ENCODE results near the gene AK5.
"Not testable (repeated sequence)": the region's sequence is repeated elsewhere in the genome, so short reads cannot be mapped to it uniquely, and the experiment has no call there.

The AK5 gene

DNA sequence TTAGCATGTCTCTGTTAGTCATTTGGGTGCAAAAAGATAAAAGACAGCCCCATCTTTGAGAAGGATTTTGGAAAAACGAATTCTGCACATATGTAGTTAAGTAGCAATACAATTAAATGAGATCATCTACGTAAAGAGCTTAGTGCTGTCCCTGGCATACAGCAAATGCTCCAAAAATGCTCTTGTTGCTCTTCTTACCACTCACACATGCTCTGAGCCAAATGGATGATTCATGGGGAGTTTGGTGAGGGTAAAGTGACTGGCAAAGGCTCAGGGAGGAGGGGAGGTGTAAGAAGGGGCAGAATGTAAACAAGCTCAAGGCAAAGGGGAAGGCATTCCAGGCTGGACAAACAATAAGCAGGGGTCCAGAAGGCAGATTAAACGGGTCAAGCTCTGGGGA lies 191.9 kb downstream of the AK5 start:
- DNase-seq (ENCODE audit: low spot score): no peak
- no peaks in the 10 kb centered on the region for H3K9me3 Mint-ChIP-seq
- no peaks in the 10 kb centered on the region for H3K4me1 Mint-ChIP-seq (ENCODE audit: low read depth)
- H3K27me3 Mint-ChIP-seq (ENCODE audit: low read depth): no peaks in the 10 kb centered on the region
- H3K36me3 Mint-ChIP-seq (ENCODE audit: low read depth): no peaks in the 10 kb centered on the region
- H3K27ac Mint-ChIP-seq: no peak overlapping the region
- no peak overlapping the region for H3K4me3 Mint-ChIP-seq

DNA sequence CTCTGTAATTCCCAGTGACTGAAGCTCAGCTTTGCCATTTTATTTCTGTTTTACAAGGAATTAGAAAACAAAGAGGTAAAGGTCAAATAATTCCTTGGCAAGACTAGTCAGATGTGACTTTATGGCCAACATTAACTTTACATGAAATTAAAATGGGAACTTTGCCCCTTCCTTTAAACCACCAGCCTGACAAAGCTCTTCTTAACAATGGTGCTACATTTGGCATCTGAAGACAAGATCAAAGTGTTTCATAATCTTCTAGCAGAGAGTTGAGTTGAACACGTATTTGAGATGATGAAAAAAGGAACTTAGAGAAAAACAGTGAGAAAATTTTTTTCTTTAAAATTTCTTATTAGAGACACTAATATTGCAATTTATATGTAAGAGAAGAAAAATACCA lies 193.8 kb downstream of the AK5 start:
- H3K36me3 Mint-ChIP-seq (ENCODE audit: low read depth): no peaks in the 10 kb centered on the region
- H3K9me3 Mint-ChIP-seq: no peaks in the 10 kb centered on the region
- no peak for DNase-seq (ENCODE audit: low spot score)
- no peak overlapping the region for H3K27ac Mint-ChIP-seq
- H3K4me3 Mint-ChIP-seq: no peak overlapping the region
- H3K27me3 Mint-ChIP-seq (ENCODE audit: low read depth): no peaks in the 10 kb centered on the region
- no peaks in the 10 kb centered on the region for H3K4me1 Mint-ChIP-seq (ENCODE audit: low read depth)

DNA sequence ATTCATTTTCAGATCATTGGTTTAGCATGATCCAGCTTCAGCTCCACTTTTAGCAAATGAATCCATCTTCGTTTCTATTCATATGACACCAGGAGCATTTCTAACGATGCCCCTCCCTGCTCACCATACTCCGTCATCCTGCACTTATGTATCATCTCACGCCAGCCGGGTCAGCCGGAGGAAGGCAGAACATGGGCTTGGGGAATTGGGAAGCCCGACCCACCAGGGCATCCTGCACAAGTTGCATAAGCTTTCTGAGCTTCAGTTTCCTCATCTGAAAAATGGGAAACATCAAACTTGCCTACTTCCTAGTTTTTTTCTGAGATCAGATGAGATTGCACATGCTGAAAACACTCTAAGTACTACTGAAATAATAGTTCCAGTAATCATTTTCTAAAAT lies 194.7 kb downstream of the AK5 start:
- DNase-seq (ENCODE audit: low spot score): no peak
- no peaks in the 10 kb centered on the region for H3K9me3 Mint-ChIP-seq

DNA sequence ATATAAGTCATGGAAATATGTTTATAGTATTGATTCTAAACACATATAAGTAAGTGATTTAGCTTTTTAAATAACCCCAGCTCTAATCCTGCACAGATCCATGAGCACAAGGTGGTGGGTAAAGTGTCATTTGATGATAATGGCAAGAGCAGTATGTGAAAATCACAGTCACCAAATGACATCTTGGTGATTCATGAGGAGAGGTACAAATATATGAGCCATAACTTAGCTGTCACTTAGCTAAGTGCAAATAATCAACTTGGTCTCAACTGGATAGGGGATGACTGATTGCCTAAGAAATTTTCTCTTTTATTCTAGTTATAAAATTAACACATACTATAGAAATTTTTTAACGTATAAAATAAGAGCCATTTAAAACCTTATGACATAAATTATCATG lies 202.5 kb downstream of the AK5 start:
- no peak for DNase-seq (ENCODE audit: low spot score)
- no peaks in the 10 kb centered on the region for H3K4me1 Mint-ChIP-seq (ENCODE audit: low read depth)
- H3K27ac Mint-ChIP-seq: no peak overlapping the region
- H3K9me3 Mint-ChIP-seq: no peaks in the 10 kb centered on the region
- H3K4me3 Mint-ChIP-seq: no peak overlapping the region
- no peaks in the 10 kb centered on the region for H3K27me3 Mint-ChIP-seq (ENCODE audit: low read depth)
- no peaks in the 10 kb centered on the region for H3K36me3 Mint-ChIP-seq (ENCODE audit: low read depth)

More for the DNA sequence above, 194.7 kb downstream of the AK5 start:
- Mint-ChIP-seq H3K4me3 (no peak overlapping the region), H3K27me3 (ENCODE audit: low read depth) (no peaks in the 10 kb centered on the region), H3K36me3 (ENCODE audit: low read depth) (no peaks in the 10 kb centered on the region), H3K27ac (no peak overlapping the region), H3K4me1 (ENCODE audit: low read depth) (no peaks in the 10 kb centered on the region)

DNA sequence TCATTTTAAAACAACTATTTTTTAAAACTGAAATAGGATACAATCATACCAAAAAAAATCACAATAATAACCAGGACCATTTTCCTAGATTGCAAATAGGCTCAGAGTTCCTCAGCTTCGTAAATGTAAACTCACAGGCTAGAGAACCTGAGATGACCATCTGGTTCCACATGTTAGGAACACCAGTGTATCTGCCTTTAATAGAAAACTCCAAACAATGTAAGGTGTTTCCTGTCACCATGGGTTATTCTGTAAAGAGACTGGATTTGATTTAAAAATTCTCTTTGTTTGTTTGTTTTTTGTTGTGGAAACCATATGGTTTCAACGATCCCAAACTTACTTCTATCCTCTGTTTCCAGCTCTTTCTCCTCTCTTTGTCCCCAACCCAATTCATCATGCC lies 203.1 kb downstream of the AK5 start:
- DNase-seq (ENCODE audit: low spot score): no peak
- Mint-ChIP-seq H3K4me3 (no peak overlapping the region), H3K36me3 (ENCODE audit: low read depth) (no peaks in the 10 kb centered on the region)

DNA sequence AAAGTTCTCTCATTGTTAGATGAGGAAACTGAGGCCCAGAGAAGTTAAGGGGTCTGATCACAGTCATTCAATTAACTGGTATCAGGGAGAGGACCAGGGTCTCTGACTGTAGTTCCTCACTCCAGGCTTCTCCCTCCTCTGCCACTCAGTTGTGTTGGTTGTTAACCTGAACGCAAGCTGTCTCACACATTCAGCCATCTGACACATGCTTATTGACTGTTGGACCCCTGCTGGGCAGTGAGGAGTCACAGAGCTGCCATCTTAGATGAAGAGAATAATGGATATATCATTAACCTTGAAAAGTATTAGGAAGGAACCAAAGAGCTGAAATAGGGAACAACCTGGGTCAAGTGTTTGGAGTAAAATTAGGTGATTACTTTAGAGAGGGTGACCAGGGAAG lies 205.8 kb downstream of the AK5 start:
- Mint-ChIP-seq H3K4me1 (ENCODE audit: low read depth) (no peaks in the 10 kb centered on the region), H3K9me3 (no peaks in the 10 kb centered on the region), H3K4me3 (no peak overlapping the region), H3K27me3 (ENCODE audit: low read depth) (no peaks in the 10 kb centered on the region), H3K36me3 (ENCODE audit: low read depth) (no peaks in the 10 kb centered on the region), H3K27ac (no peak overlapping the region)
- DNase-seq (ENCODE audit: low spot score): no peak

More for the DNA sequence above, 203.1 kb downstream of the AK5 start:
- H3K4me1 Mint-ChIP-seq (ENCODE audit: low read depth): no peaks in the 10 kb centered on the region
- H3K9me3 Mint-ChIP-seq: no peaks in the 10 kb centered on the region
- no peak overlapping the region for H3K27ac Mint-ChIP-seq
- no peaks in the 10 kb centered on the region for H3K27me3 Mint-ChIP-seq (ENCODE audit: low read depth)

DNA sequence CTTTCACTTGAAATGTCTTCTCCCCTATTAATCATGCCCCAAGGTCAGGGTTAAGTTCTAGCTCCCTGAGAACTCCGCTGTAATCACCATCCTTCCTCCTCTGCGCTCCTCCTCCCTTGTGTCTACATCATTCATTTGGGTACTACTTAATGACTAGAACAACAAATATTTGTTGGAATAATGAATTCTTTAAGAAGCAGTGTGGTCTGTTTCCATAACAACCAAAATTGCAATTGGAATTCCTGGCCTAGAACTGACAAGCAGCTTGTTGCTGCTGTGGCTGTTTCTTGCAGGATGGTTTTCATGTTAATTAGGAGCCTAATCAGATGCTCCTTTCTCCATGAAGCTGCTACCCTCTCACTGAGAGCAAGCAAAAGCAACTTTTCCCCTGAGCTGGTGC lies 208.1 kb downstream of the AK5 start:
- no peaks in the 10 kb centered on the region for H3K4me1 Mint-ChIP-seq (ENCODE audit: low read depth)
- H3K27me3 Mint-ChIP-seq (ENCODE audit: low read depth): no peaks in the 10 kb centered on the region
- no peak for DNase-seq (ENCODE audit: low spot score)
- H3K36me3 Mint-ChIP-seq (ENCODE audit: low read depth): no peaks in the 10 kb centered on the region
- no peak overlapping the region for H3K27ac Mint-ChIP-seq
- no peaks in the 10 kb centered on the region for H3K9me3 Mint-ChIP-seq
- no peak overlapping the region for H3K4me3 Mint-ChIP-seq

DNA sequence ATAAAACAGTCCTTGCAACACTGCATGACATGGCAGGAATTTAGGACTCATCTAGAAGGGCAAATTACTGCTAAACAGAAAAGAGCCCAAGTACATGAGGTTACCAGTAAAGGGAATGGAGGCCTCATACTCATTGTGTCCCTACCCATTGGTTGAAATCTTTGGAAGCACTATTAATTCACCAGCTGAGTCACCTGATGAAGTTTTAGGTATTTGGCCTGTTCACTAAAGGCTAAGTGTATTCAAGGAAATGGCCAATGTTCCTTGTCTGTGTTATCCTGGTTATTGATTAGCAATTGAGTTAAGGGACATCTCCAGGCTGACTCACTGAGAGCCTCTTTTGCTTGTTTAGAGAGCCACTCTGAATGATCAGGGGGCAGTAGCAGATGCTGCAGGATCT lies 212.2 kb downstream of the AK5 start:
- Mint-ChIP-seq H3K27ac (no peak overlapping the region), H3K36me3 (ENCODE audit: low read depth) (no peaks in the 10 kb centered on the region), H3K4me3 (no peak overlapping the region), H3K4me1 (ENCODE audit: low read depth) (no peaks in the 10 kb centered on the region), H3K9me3 (no peaks in the 10 kb centered on the region), H3K27me3 (ENCODE audit: low read depth) (no peaks in the 10 kb centered on the region)
- DNase-seq (ENCODE audit: low spot score): no peak

DNA sequence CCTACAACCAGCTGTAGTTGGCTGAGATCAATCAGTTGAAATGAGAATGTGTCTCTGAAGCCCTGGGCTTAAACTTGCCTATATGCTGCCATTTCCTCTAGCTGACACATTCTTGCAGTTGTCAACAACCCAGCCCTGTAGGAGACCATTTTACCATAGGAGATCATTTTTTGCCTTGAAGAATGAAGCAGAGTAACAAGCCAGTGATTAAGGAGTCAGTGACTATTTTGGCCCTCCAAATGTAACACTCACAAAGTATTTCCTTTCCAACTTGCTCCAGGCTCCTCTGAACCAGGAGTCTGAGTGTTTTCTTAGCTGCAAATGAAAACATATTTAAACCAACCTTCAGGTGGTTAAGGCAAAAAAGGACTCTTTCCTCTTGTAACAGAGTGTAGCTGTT lies 217.1 kb downstream of the AK5 start:
- no peak for DNase-seq (ENCODE audit: low spot score)
- Mint-ChIP-seq H3K27me3 (ENCODE audit: low read depth) (no peaks in the 10 kb centered on the region), H3K4me3 (no peak overlapping the region), H3K9me3 (no peaks in the 10 kb centered on the region), H3K4me1 (ENCODE audit: low read depth) (no peaks in the 10 kb centered on the region), H3K27ac (no peak overlapping the region), H3K36me3 (ENCODE audit: low read depth) (no peaks in the 10 kb centered on the region)

DNA sequence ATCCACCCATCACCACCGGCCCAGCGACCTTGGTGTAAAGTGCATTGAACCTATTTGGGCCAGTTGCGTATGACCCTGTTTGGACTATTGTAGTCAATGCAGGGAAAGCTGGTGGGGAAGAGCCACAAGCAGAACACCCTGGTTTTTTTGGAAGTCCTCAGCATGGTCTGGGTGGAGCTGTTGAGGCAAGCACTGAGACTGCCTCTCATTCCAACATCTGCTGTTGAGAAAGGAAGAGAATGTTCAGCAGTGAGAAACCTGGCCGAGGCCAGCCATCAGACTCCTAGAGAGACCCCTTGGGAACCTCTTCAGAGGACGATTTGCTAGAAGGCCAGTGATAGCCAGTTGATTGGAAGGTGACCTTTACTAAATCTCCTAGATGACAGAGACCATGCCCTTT lies 217.6 kb downstream of the AK5 start:
- DNase-seq (ENCODE audit: low spot score): no peak
- no peaks in the 10 kb centered on the region for H3K36me3 Mint-ChIP-seq (ENCODE audit: low read depth)
- no peaks in the 10 kb centered on the region for H3K4me1 Mint-ChIP-seq (ENCODE audit: low read depth)
- no peaks in the 10 kb centered on the region for H3K27me3 Mint-ChIP-seq (ENCODE audit: low read depth)
- H3K4me3 Mint-ChIP-seq: no peak overlapping the region
- no peak overlapping the region for H3K27ac Mint-ChIP-seq
- no peaks in the 10 kb centered on the region for H3K9me3 Mint-ChIP-seq

DNA sequence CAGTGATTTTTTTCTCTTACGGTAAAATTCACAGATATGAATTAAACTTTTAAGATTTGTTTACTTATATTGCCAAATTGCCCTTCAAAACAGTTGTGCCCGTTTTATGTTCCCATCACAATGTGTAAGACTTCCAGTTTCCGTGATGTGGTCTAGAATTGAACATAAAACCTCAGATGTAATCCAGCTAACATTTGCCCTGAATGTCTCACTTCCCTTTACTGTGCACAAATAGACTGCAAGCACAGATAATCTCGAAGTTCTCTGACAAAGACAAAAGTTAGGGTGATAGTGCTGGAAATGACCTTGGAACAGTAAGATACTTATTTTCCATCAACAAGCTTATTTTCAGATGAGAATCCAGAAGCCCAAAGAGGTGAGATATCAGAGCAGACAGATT lies 223.2 kb downstream of the AK5 start:
- Mint-ChIP-seq H3K36me3 (ENCODE audit: low read depth) (no peaks in the 10 kb centered on the region), H3K27ac (no peak overlapping the region), H3K9me3 (no peaks in the 10 kb centered on the region), H3K27me3 (ENCODE audit: low read depth) (no peaks in the 10 kb centered on the region), H3K4me3 (no peak overlapping the region), H3K4me1 (ENCODE audit: low read depth) (no peaks in the 10 kb centered on the region)
- no peak for DNase-seq (ENCODE audit: low spot score)

DNA sequence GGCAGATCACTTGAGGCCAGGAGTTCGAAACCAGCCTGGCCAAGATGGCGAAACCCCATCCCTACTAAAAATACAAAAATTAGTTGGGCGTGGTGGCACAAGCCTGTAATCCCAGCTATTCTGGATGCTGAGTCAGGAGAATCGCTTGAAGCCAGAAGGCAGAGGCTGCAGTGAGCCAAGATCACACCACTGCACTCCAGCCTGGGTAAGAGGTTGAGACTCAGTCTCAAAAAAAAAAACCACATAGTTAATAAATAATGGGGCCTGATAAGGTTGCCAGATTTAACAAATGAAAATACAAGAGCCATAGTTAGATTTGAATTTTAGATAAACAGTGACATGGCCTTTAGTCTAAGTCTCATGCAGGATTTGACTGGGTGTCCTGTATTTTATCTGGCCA lies 225.0 kb downstream of the AK5 start:
- Mint-ChIP-seq H3K27me3 (ENCODE audit: low read depth) (no peaks in the 10 kb centered on the region), H3K36me3 (ENCODE audit: low read depth) (no peaks in the 10 kb centered on the region), H3K9me3 (no peaks in the 10 kb centered on the region), H3K4me1 (ENCODE audit: low read depth) (no peaks in the 10 kb centered on the region), H3K4me3 (no peak overlapping the region), H3K27ac (no peak overlapping the region)
- no peak for DNase-seq (ENCODE audit: low spot score)

DNA sequence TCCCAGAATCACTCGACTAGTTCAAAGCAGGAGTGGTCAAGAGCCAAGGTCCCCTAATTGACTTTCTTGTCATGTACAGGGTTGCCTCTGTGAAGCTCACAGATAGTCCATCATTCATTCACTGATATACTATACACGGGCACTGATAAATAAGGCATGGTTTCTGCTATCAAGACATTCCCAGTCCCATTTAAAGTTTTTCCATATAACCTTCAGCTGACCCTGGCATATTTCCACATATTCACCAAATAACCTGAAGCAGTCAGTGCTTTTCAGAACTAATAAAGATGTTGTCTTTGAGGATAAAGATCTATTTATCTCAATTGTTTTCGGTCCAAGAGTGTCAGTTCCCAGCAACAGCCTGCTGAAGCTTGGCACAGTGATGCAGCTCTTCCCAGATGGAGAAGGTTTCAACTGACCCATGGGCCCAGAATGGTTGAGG lies 227.3 kb downstream of the AK5 start:
- Mint-ChIP-seq H3K27me3 (ENCODE audit: low read depth) (no peaks in the 10 kb centered on the region), H3K4me3 (no peak overlapping the region), H3K9me3 (no peaks in the 10 kb centered on the region), H3K4me1 (ENCODE audit: low read depth) (no peaks in the 10 kb centered on the region), H3K36me3 (ENCODE audit: low read depth) (no peaks in the 10 kb centered on the region), H3K27ac (no peak overlapping the region)
- DNase-seq (ENCODE audit: low spot score): no peak

DNA sequence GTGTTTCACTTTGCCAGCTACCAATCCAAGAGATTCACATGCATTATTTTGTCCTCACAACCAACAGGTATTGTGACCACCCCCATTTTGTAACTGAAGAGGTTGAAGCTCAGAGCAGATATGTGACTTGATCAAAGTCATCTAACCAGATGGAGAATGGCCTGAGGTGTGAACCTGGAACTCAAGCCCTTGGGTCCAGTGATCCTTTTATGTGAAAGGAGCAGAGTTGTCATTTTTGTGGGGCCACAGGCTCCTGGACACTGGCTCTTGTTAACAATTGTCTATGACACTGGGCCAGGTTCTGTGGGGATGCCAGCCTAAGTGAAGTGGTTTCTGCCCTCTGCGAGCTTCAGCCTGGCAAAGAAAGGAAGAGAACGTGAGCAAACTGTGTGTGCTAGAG lies 228.1 kb downstream of the AK5 start:
- Mint-ChIP-seq H3K9me3 (no peaks in the 10 kb centered on the region), H3K27ac (no peak overlapping the region), H3K36me3 (ENCODE audit: low read depth) (no peaks in the 10 kb centered on the region), H3K4me3 (no peak overlapping the region), H3K4me1 (ENCODE audit: low read depth) (no peaks in the 10 kb centered on the region), H3K27me3 (ENCODE audit: low read depth) (no peaks in the 10 kb centered on the region)
- no peak for DNase-seq (ENCODE audit: low spot score)

DNA sequence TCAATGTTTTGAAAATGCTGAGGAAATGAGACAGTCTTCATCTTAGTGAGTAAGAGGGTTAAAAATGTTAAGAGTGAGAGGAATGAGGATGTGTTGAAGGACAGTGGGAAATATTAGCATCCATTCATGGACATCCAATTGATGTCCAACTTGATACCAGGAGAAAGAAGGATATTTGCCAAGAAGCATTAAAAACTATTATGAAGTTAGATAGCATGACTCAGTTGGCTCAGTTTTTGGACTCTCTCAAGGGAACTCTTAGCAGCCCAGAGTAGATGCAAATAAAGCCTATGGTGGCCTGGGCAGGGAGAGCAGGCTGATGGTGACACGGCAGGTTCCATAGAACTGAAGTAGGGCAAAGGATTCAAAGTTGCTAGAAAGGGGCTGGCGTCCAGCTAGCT lies 229.6 kb downstream of the AK5 start:
- Mint-ChIP-seq H3K9me3 (no peaks in the 10 kb centered on the region), H3K27me3 (ENCODE audit: low read depth) (no peaks in the 10 kb centered on the region), H3K27ac (no peak overlapping the region), H3K4me3 (no peak overlapping the region), H3K36me3 (ENCODE audit: low read depth) (no peaks in the 10 kb centered on the region), H3K4me1 (ENCODE audit: low read depth) (no peaks in the 10 kb centered on the region)
- no peak for DNase-seq (ENCODE audit: low spot score)

DNA sequence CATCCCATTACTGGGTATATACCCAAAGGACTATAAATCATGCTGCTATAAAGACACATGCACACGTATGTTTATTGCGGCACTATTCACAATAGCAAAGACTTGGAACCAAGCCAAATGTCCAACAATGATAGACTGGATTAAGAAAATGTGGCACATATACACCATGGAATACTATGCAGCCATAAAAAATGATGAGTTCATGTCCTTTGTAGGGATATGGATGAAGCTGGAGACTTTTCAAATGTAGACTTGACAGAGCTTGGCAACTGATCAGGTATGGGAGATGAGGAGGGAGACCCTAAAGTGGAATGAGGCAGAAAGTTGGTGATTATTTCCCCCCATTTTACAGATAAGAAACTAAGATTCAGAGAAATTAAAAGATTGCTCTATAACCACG lies 230.8 kb downstream of the AK5 start:
- H3K27me3 Mint-ChIP-seq (ENCODE audit: low read depth); H3K4me1 Mint-ChIP-seq (ENCODE audit: low read depth); H3K36me3 Mint-ChIP-seq (ENCODE audit: low read depth); H3K4me3 Mint-ChIP-seq; H3K27ac Mint-ChIP-seq; DNase-seq (ENCODE audit: low spot score); H3K9me3 Mint-ChIP-seq: not testable (repeated sequence)
